Epidermal melanocyte (primary cell): Measurements from ENCODE around the gene NOP16.

ENCODE experiments used
- DNase-seq: peaks from one replicate; pipeline ENCODE4 v3.0.0; 2011; ENCODE audit warnings: low spot score; ENCODE audit not compliant: insufficient read length

The NOP16 gene

DNA sequence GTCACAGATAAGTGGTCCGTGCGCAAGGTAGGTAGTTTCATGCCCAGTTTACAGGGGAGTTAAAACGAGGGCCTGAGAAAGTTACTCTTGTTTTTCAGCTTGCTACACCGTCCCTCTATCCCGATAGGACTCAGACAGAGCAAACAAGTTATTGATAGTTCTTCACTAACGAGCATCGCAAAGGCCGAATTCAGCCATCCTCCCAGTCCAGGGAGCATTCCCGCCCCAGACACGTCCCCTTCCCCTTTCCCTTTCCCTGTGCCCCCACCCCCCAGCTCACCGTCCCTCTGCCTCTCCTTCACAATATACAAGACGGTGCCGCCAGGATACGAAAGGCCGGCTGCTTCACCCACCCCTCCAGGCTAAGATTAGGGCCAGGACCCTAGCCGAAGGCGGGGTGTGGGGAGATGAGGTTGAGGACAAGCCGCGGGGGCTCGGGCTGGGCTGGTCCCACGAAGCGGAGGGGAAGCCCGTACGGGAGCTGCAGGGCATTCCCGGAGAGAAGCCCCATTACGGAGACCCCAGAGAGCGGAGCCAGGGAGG is 27.4 kb downstream of the NOP16 start:
- no peak for DNase-seq

DNA sequence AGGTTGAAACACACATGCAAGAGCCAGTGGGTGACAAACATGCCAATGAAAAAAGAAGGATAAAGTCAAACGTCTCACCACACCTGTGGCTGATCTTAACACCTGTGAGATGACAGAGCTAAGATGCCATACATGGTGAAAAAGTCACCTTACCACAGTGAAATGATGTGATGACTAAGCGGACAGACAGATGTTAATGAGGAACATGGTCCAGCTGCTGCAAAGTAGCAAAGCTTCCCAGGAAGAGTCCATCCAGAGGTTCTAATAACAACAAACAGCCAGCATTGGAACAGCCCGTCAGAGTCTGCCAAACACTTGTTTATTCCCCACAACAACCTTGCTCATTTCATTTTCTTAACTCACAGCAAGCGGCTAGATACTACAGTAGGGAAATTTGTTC is 28.7 kb downstream of the NOP16 start:
- DNase-seq = no peak

GRCh38 chr5:176356179-176356566 is 32.2 kb downstream of the NOP16 start:
- no peak for DNase-seq

DNA sequence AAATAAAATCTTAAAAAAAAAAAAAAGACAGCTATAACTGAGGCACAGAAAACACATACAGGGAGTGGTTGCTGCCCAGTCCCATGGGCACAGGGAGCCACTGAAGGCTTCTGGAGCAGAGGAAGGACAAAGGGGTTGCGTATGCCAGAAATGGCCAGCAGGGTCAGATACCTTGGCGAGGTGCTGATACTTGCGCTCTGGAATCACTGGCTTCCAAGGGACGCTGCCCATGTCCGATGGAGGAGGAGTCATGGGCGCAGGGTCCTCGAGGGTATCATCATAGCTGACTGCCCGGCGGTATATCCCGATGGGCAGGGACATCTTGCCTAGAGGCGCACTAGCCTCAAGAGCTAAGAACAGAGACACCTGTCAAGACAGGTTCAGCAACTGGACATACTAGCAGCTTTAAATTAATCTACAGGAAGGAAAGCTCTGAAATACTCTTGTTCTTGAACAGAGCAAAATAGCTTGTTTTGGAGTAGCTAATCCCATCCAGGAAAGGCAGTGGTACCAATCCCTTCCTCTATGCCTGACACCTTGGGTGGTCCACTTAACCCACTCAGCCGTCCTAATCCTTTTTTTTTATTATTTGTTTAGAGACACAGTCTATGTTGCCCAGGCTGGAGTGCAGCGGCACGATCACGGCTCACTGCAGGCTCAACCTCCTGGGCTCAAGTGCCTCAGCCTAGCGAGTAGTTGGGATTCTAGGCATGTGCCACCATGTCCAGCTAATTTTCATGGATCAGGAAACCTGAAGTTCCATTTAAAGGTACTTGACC is 32.8 kb downstream of the NOP16 start:
- DNase-seq = no peak

GRCh38 chr5:176353533-176353932 is 34.9 kb downstream of the NOP16 start:
- no peak for DNase-seq

DNA sequence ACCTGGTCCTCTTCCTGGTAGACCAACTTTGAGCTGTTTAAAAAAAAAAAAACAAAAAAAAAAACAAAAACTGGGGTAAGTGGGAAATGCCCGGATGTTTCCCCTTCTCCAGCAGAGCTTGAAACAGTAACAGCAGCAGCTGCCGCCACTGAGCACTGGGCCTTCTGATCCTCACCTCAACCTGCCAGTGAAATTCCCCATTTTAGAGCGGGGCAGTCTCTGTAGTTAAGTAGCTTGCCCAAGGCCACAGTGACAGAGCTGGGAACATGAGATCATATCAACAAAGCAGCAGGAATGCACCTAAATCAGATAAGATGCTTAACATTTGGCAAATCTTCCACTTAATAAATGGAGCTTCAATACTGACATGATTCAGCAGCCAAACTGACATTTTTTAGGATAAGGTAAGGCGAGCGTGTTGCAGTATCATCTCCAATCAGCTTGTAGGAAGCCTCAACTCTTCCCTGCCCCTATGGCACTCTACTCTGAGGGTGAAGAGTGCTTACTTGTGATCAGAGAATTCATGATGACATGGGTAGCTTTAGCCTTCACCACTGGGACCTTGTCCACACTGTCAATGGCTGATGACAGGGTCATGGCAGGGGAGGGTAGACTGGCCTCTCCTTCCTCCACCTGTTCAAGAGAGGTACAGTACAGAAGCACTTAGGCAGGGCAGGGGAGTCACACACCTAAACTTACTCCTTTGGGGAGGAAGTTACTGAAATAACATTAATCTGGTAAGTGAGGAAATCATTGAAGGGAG is 36.1 kb downstream of the NOP16 start:
- no peak for DNase-seq

- no peak for DNase-seq
Measured at GRCh38 chr5:176350416-176350815, 38.0 kb downstream of the NOP16 start.

DNA sequence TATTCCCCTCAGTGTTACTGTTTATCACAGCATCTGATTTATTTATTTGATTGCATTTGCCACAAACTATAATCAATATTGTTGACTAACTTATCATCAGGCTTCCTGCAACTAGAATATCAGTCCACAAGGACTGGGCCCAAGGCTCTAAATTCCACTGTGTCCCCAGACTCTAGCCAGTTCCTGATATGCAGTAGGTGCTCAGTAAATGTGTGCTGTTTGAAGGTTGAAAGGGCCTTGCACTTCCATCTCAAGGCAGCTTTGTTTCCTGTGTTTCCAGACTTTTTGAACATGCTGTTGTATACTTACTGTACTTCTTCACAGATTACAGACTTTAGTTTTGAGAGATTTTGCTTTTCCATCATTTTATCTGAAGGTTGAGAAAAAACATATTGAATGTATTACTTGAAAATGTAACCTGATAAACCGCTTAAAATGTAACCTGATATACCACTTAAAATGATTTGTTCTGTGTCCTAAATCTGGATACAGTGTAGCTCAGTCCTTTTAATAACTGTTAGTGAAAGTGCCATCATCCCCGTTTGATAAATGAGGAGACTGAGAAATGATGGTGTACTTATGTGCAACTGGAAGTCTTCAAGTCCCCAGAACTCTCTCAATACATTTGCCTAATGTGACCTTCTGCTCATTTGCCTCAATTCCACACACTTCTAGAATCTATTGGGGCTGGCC is 45.5 kb downstream of the NOP16 start:
- no peak for DNase-seq

- DNase-seq = no peak
Measured at GRCh38 chr5:176342158-176342483, 46.3 kb downstream of the NOP16 start.

GRCh38 chr5:176341325-176342157 is 46.9 kb downstream of the NOP16 start:
- no peak for DNase-seq

GRCh38 chr5:176339304-176339703 is 49.1 kb downstream of the NOP16 start:
- no peak for DNase-seq

- DNase-seq = no peak
Measured at GRCh38 chr5:176337913-176338312, 50.5 kb downstream of the NOP16 start.

GRCh38 chr5:176334031-176334770 is 54.2 kb downstream of the NOP16 start:
- no peak for DNase-seq
